WTC11 (cell line): ENCODE results near the gene PAFAH1B2. TPM values are rescaled to one million over a fixed set of nuclear protein-coding genes. Genes with fewer than 3 reads are reported as not detected.

Experiments used
- ATAC-seq: fragments of 200-7000 bp; cut with Tn5 transposase; 2 replicates; pipeline ENCODE4 v1.10.0; 2021; ENCODE audit warnings: mild to moderate bottlenecking, moderate library complexity
- CTCF ChIA-PET: fragments of 300-600 bp; sonication (Branson Sonifier 250); formaldehyde crosslinking; loops from one replicate; lab custom pipeline; 2021; ENCODE audit warnings: antibody characterized with exemption; lab: Charles Lee
- POLR2A ChIA-PET: fragments of 350-600 bp; sonication (Branson Sonifier 250); formaldehyde crosslinking; loops from one replicate; lab custom pipeline; 2021; ENCODE audit warnings: antibody characterized with exemption; lab: Charles Lee
- DNase-seq: peaks from one replicate; pipeline ENCODE4 v3.0.0; 2021; ENCODE audit warnings: low spot score
- H3K27ac Mint-ChIP-seq: 2 replicates; pipeline ENCODE4 v1.8.0; 2021; ENCODE audit warnings: mixed read lengths
- H3K27me3 Mint-ChIP-seq: 2 replicates; pipeline ENCODE4 v1.8.0; 2021; ENCODE audit warnings: low read depth, mild to moderate bottlenecking, moderate library complexity, mixed read lengths
- H3K36me3 Mint-ChIP-seq: 2 replicates; pipeline ENCODE4 v1.8.0; 2021; ENCODE audit warnings: mixed read lengths
- H3K4me1 Mint-ChIP-seq: 2 replicates; pipeline ENCODE4 v1.8.0; 2022; ENCODE audit warnings: mixed read lengths
- H3K4me3 Mint-ChIP-seq: 2 replicates; pipeline ENCODE4 v1.8.0; 2021; ENCODE audit warnings: mild to moderate bottlenecking, moderate library complexity, mixed read lengths
- H3K9me3 Mint-ChIP-seq: 2 replicates; pipeline ENCODE4 v1.8.0; 2021; ENCODE audit warnings: mixed read lengths
- ATF1 ChIP-seq: sonication (generic); formaldehyde crosslinking; IDR thresholded peaks from 2 replicates; pipeline ENCODE4 v1.8.1; 2023; ENCODE audit warnings: mild to moderate bottlenecking, moderate library complexity, missing genetic modification reagents
- ATF2 ChIP-seq: sonication (generic); formaldehyde crosslinking; IDR thresholded peaks from 2 replicates; pipeline ENCODE4 v1.8.1; 2022; ENCODE audit warnings: low read depth, missing genetic modification reagents, borderline replicate concordance
- CDX4 ChIP-seq: fragments of 250-450 bp; sonication (Bioruptor Pico); IDR thresholded peaks from 2 replicates; pipeline ENCODE4 v1.9.0; 2021; ENCODE audit warnings: moderate library complexity, mild to moderate bottlenecking, inconsistent platforms, borderline replicate concordance
- E2F4 ChIP-seq: sonication (generic); formaldehyde crosslinking; IDR thresholded peaks from 2 replicates; pipeline ENCODE4 v1.8.1; 2022; ENCODE audit warnings: low read depth, mild to moderate bottlenecking, moderate library complexity, missing genetic modification reagents, borderline replicate concordance
- ETV6 ChIP-seq: sonication (generic); formaldehyde crosslinking; IDR thresholded peaks from 2 replicates; pipeline ENCODE4 v1.8.1; 2022; ENCODE audit warnings: mild to moderate bottlenecking, missing genetic modification reagents
- HMGA2 ChIP-seq: fragments of 250-450 bp; sonication (Bioruptor Pico); IDR thresholded peaks from 2 replicates; pipeline ENCODE4 v1.4.0; 2021; ENCODE audit warnings: mild to moderate bottlenecking, moderate library complexity
- NFATC4 ChIP-seq: fragments of 250-450 bp; sonication (Bioruptor Pico); IDR thresholded peaks from 2 replicates; pipeline ENCODE4 v1.9.0; 2021; ENCODE audit warnings: mild to moderate bottlenecking
- NR3C1 ChIP-seq: sonication (generic); formaldehyde crosslinking; conservative IDR thresholded peaks from 2 replicates; pipeline ENCODE4 v1.8.1; 2023; ENCODE audit warnings: low read depth, mild to moderate bottlenecking, missing genetic modification reagents
- PREB ChIP-seq: sonication (generic); formaldehyde crosslinking; IDR thresholded peaks from 2 replicates; pipeline ENCODE4 v1.8.1; 2022; ENCODE audit warnings: mild to moderate bottlenecking, missing genetic modification reagents, moderate library complexity, borderline replicate concordance
- RORB ChIP-seq: fragments of 250-450 bp; sonication (Bioruptor Pico); IDR thresholded peaks from 2 replicates; pipeline ENCODE4 v1.9.0; 2021; ENCODE audit warnings: mild to moderate bottlenecking
- USF1 ChIP-seq: sonication (generic); formaldehyde crosslinking; IDR thresholded peaks from 2 replicates; pipeline ENCODE4 v1.8.0; 2022; ENCODE audit warnings: mild to moderate bottlenecking, missing genetic modification reagents
- USF2 ChIP-seq: sonication (generic); formaldehyde crosslinking; IDR thresholded peaks from 2 replicates; pipeline ENCODE4 v1.8.1; 2023; ENCODE audit warnings: mild to moderate bottlenecking, missing genetic modification reagents, moderate library complexity
- ZBTB21 ChIP-seq: sonication (generic); formaldehyde crosslinking; IDR thresholded peaks from 2 replicates; pipeline ENCODE4 v1.8.1; 2023; ENCODE audit warnings: mild to moderate bottlenecking, missing genetic modification reagents, borderline replicate concordance
- ZNF425 ChIP-seq: fragments of 250-450 bp; sonication (Bioruptor Pico); conservative IDR thresholded peaks from 2 replicates; pipeline ENCODE4 v1.9.0; 2021; ENCODE audit warnings: mild to moderate bottlenecking
- ZNF512 ChIP-seq: sonication (generic); formaldehyde crosslinking; IDR thresholded peaks from 2 replicates; pipeline ENCODE4 v1.8.1; 2022; ENCODE audit warnings: missing genetic modification reagents, borderline replicate concordance
- ZNF532 ChIP-seq: fragments of 250-450 bp; sonication (Bioruptor Pico); IDR thresholded peaks from 2 replicates; pipeline ENCODE4 v1.9.0; 2021; ENCODE audit warnings: mild to moderate bottlenecking, borderline replicate concordance
- ZNF671 ChIP-seq: fragments of 250-450 bp; sonication (Bioruptor Pico); IDR thresholded peaks from 2 replicates; pipeline ENCODE4 v1.8.0; 2021; ENCODE audit warnings: mild to moderate bottlenecking
- total RNA-seq: library from RNA; stranded (reverse); gene quantifications from 3 replicates; pipeline ENCODE4 v1.2.3, GENCODE V29; 2021

Gene PAFAH1B2
- total RNA-seq, 1 experiment from 2014 or later, result 138 TPM

GRCh38 chr11:117203069-117203407 is 59.0 kb downstream of the PAFAH1B2 start (continued):
- TF ChIP-seq CDX4 (CRISPR knock-in tag) (no peak), USF2 (CRISPR knock-in tag) (no peak), E2F4 (no peak), HMGA2 (CRISPR knock-in tag) (no peak), ZNF532 (no peak), ZNF512 (CRISPR knock-in tag) (no peak), ATF1 (CRISPR knock-in tag) (no peak), ZBTB21 (CRISPR knock-in tag) (no peak), NFATC4 (no peak)

GRCh38 chr11:117204283-117205080 is 60.4 kb downstream of the PAFAH1B2 start:
- H3K27ac Mint-ChIP-seq, result peak overlapping the region; percentile 48
- peaks cover 7% of the 10 kb centered on the region for H3K36me3 Mint-ChIP-seq
- ChIA-PET POLR2A (interaction anchor here (1.2 kb wide), 1 partner anchor 25 kb away, joined by 3 read pairs; no protein-coding TSS in a partner anchor), CTCF (interaction anchor here (0.6 to 2.1 kb wide), 11 partner anchors 9 to 124 kb away, joined by 3 to 7 read pairs (median 4); partner anchors contain the start of genes CEP164, PCSK7, RNF214 and SIDT2)
- H3K9me3 Mint-ChIP-seq, result no peaks in the 10 kb centered on the region
- peaks cover 17% of the 10 kb centered on the region for H3K4me1 Mint-ChIP-seq
- no peak overlapping the region for H3K4me3 Mint-ChIP-seq
- ATAC-seq (no peak), DNase-seq (no peak)
- no peaks in the 10 kb centered on the region; the same call in 1 of the 2 replicates for H3K27me3 Mint-ChIP-seq
- TF ChIP-seq NR3C1 (CRISPR knock-in tag) (no peak), RORB (no peak), ETV6 (no peak), ZNF425 (CRISPR knock-in tag) (no peak), USF1 (no peak), NFATC4 (no peak), ZNF671 (CRISPR knock-in tag) (no peak), PREB (no peak), ZNF512 (CRISPR knock-in tag) (no peak), ATF2 (CRISPR knock-in tag) (no peak)
